Body of pancreas (tissue), 4 donors: ENCODE results near the gene ASMTL.

Source experiments
- POLR2A ChIP-seq, 3 donors: fragments of 450-650 bp; IDR thresholded peaks; one replicate each; pipeline ENCODE4 v1.6.1; 2016; ENCODE audit warnings: antibody characterized with exemption in 3 of 3, mild to moderate bottlenecking in 2 of 3
- TF ChIP-seq, protein P1 (sequence below), 7 experiments: fragments of 450-650 bp in 4 of 7; fragments of 200-600 bp in 3 of 7; sonication (generic) in 3 of 7; IDR thresholded peaks; one replicate each; pipeline ENCODE4 v1.5.1; 2016 to 2019; ENCODE audit warnings: antibody characterized with exemption in 7 of 7

DNA sequence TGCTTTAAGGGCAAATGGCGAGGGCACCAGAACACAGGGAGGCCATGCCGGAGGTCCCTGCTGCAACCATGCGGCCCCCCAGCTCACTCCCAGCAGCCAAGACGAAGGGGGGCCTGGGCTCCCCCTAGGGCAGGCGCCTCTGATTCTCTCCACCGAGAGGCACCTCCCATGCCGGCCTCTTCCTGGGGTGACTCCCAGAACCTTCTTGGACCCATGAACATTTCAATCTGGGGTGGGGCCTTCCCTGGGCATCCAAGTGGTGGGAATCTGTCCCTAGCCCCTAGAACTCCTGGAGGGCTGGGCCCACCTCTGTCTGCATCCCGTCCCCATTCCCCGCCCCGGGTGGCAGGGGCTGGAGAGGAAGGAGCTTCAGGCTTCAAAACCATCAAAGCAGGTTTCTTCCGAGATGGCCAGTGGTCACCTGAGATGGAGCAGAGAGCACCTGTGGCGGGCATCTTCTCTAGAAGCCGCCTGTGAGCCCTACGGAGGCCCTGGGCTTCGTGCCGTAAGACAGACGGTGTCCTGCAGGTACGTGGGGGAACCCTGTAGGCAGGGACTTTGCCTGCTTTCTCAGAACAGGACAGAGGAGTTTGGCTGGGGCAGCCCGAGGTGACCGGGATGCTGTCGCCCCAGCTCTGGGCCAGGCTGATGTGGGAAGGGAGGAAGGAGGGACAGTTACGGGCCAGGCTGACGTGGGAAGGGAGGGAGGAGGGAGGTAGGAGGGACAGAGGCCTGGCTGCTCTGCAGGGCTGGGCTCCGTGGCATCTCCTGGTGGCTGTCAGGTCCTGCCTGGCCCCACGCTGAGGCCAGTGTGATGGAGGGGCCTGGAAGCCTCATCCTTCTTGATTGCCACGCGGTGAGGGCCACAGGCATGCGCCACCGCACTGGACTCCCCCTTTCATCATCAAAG lies 54.0 kb downstream of the ASMTL start:
- TF ChIP-seq, protein P1, sequence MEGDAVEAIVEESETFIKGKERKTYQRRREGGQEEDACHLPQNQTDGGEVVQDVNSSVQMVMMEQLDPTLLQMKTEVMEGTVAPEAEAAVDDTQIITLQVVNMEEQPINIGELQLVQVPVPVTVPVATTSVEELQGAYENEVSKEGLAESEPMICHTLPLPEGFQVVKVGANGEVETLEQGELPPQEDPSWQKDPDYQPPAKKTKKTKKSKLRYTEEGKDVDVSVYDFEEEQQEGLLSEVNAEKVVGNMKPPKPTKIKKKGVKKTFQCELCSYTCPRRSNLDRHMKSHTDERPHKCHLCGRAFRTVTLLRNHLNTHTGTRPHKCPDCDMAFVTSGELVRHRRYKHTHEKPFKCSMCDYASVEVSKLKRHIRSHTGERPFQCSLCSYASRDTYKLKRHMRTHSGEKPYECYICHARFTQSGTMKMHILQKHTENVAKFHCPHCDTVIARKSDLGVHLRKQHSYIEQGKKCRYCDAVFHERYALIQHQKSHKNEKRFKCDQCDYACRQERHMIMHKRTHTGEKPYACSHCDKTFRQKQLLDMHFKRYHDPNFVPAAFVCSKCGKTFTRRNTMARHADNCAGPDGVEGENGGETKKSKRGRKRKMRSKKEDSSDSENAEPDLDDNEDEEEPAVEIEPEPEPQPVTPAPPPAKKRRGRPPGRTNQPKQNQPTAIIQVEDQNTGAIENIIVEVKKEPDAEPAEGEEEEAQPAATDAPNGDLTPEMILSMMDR (IDR thresholded peaks at IDR 0.05): no peak
- no peak for TF ChIP-seq POLR2A (IDR thresholded peaks at IDR 0.05)
